Measurements from ENCODE around the gene SCARB2.
A peak's percentile ranks its signal among the peaks of the same experiment; 100 is the strongest.

SCARB2 gene

GRCh38 chr4:76148142-76148865 lies 65.3 kb downstream of the SCARB2 start, which contains the start of gene NUP54:
Gene NUP54 (minus strand): TSS chr4:76148397. CDS start chr4:76148374, 23 bp downstream.
- DNase-seq = peak; percentile 93

DNA sequence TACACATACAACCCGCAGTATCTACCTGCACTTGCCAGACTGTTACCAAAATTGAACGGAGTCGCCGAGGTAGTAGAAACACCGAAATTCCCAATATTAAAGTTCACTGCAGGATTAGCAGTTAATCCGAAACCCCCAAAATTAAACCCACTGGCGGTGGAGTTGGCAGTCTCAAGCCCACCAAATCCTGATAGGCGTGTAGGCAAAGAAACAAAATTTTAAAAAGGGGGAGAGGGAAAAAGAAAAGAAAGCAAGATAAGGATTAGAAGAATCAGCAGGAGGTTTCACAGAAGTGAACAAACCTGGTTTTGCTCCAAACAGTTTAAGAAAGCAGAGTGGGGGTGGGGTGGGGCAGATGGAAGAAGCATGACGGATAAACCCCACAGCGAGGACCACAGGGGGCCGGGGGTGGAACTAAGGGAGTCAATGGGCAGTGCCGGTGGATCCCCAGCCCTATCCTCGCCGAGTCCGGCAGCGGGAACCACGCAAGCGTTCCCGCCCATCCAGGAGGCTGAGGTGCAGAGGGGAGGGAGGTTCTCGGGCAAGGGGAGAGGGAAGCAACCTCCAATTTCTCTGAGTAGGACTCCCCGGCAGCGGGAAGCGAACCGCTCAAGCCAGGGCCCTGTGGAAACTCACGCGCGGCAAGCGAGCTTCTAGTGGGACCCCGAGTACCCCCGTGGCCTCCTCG lies 66.0 kb downstream of the SCARB2 start:
- DNase-seq = peak; percentile 14

- no peak for DNase-seq
Measured at GRCh38 chr4:76144546-76144945, 69.1 kb downstream of the SCARB2 start.

DNA sequence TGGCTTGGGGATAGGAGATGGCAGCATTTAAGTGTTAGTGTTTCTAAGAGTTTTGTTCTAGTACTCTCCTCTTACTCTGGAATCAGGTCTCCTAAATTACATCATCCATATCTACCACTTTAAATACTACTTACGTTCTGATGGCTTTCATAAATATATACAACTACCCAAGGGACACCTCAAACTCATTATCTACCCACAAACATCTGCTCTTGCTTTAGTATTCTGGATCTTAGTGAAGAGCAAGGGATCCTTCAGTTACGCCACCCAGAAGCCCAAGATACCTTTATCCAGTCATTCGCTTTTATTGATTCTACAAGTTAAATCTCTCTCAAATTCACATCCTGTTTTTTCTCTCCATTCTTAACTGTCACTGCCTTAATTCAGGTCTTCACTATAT lies 72.4 kb downstream of the SCARB2 start:
- DNase-seq = no peak

GRCh38 chr4:76127754-76128153 lies 85.9 kb downstream of the SCARB2 start:
- no peak for DNase-seq

- no peak for DNase-seq
Measured at GRCh38 chr4:76125816-76126215, 87.8 kb downstream of the SCARB2 start.

DNA sequence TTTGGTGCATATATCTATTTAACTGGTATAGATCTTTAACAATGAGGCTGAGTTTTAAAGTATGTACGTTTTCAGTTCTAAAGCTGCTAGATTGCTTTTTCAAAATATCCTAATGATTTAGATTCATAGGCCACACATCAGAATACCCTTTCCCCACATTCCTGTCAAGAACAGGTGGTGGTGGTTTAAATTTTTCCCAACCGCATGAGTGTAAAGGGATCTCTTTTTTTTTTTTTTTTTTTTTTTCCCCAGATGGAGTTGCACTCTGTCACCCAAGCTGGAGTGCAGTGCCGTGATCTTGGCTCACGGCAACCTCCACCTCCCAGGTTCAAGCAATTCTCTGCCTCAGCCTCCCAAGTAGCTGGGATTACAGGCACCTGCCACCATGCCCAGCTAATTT lies 93.4 kb downstream of the SCARB2 start:
- no peak for DNase-seq

DNA sequence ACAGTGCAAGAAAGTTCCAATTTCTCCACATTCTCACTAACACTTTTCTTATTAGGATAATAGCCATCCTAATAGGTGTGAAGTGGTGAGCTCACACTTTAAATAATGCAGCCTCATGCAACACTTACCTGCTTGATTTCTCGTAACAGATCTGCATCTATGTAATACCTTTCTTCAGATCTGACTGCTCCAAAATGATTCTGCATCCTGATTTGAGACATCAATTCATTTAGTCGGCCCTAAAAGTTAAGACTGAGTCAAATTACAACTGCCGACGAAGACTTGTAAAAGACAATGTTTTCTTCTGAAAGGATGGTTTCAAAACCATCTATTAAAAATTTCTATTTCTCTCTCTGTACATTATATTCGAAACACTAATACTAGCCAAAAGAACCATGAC lies 96.1 kb downstream of the SCARB2 start:
- DNase-seq = no peak

DNA sequence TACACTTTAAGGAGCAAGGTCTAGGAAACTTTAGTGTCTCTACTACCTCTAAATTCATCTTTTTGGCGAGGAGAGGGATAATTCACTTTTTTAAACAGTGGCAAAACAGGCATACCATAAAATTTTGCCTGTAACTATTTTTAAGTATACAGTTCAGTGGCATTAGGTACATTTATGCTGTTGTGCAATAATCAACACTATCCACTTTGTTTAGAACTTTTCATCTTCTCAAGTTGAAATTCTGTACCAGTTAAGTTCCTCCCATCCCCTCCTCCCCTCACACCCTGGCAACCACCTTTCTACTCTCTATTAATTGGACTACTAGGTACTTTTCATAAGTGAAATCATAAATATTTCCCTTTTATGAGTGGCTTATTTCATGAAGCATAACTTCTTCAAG lies 96.8 kb downstream of the SCARB2 start:
- DNase-seq = no peak
